ENCODE measurements around the gene PRUNE2.
"Not testable (repeated sequence)": the region's sequence is repeated elsewhere in the genome, so short reads cannot be mapped to it uniquely, and the experiment has no call there.

Gene PRUNE2

DNA sequence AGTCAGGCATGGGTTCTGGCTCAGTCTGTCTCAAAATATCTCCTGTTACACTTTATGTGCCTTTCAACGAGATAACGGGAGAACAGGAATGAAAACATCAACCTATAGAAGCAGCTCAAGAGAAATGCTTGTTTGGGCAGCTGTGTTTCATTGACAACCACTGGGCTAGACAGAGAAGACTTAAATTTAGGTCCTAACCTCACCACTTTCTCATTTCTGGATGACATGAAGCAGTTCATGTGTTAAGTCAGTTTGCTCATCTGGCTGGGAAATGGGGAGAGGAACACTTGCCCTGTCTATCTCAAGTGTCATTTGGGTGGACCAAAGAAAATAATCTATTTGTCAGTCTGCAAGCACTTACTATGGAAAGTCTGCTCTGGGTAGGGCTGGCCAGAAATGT lies 208.4 kb downstream of the PRUNE2 start:
- DNase-seq (ENCODE audit: low read depth), result no peak

GRCh38 chr9:76697081-76697480 lies 208.8 kb downstream of the PRUNE2 start:
- no peak for DNase-seq (ENCODE audit: low read depth)

DNA sequence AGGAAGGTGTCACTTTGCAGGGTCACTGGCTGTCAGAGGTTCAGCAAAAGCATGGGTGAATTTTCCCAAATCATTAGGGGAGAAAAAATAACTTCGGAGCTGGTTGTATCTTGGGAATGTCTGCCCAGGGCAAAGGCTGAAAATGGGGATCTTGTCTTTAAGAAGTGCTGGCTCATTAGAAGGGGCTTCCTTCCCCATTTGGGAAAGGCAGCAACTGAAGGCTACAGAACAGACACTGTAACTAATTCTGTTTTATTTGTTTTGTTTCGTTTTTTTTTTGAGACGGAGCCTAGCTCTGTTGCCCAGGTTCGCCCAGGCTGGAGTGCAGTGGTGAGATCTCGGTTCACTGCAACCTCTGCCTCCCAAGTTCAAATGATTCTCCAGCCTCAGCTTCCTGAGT lies 212.0 kb downstream of the PRUNE2 start:
- no peak for DNase-seq (ENCODE audit: low read depth)

DNA sequence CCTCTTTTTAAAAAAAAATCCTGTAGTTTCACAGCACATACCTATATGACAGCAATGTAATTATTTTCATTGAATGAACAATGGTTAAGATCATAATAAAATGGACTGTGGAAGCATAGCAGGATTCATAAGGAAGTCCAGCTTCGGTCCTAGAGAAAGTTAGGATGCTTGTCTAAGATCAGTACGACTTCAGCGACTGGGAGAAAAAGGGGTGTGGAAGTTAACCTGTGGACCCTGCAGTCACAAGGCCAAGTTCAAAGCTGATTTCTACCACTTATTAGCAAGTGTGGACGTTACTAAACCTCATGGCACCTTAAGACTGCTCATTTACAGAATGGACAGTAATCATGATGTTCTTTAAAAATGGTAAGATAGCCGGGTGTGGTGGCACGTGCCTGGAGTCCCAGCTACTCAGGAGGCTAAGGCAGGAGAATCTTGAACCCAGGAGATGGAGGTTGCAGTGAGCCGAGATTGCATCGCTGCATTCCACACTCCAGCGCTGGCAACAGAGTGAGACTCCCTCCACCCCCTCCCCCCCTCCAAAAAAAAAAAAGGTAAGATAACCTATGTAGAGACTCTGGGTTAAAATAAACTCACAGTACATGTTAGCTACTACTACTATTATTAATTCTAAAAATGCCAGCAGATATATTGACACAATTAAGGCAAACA lies 213.3 kb downstream of the PRUNE2 start:
- DNase-seq (ENCODE audit: low read depth), result no peak

DNA sequence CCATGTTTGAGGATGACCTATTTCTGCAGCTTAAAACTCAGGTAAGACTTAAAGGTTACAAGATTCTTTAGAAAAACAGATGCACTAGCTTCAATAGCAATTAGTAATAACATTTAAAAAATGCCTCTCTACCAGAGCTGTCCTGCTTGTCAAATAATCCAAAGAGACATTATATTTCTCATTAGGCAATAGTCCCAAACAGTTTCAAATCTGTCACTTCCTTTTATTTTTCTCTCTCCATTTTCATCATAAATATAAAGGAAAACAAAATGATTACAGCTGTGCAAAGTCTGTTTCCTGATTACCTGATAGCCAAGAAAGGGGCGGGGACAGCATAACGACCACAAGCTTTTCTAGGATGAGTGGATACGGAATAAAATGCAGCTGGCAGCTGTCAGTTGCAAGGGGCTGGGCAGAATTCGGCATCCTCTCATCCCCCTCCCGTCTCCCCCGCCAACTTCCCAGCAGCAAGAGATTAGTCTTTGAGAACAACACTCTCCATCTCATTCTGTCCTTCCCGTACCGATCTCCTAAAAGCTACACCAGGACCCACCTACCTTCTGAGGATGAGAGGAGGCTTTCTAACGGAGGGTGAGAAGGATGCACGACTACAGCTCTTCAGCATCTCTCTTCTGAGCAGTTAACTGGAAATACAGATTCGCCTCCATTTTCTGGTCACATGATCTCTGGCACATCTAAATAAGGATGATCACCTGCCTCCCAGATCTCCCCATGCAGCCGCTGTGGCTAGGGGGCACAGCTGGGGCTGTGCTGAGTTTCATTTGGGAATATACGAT lies 214.2 kb downstream of the PRUNE2 start:
- DNase-seq (ENCODE audit: low read depth), result no peak

- DNase-seq (ENCODE audit: low read depth), result no peak
These were observed 214.9 kb downstream of the PRUNE2 start for GRCh38 chr9:76690973-76691370.

DNA sequence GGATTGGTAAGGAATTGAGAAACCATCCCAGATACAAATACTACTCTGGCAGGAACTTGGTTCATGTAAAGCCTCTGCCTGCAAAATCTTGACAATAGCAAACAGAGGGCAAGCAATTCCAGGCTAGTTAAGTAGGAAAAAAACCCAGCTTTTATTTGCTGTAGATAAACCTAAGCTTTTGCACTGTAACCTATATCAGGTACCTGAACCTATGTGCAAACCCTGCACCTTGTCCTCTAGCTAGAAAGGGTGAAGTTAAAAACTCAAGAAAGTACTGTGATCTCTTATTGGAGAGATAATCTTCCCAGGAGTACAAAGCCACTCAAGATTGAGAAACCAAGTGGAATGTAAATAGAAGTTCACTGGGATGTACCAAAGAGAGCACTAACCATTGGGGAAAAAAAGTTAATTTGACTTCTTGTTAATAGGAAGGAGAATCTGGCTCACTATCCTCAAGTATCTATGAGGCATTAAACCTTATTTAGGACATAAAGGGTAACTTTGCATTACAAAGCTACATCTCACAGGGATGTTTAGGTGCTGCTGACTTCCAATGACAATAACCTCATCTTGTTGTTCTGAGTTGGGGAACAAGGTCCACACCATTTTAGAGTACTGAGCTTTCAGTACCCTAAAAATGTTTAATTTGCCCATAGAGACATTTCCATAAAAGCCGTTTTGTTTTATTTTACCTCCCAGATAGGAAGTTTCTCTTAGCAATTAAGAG lies 215.5 kb downstream of the PRUNE2 start:
- DNase-seq (ENCODE audit: low read depth), result no peak

DNA sequence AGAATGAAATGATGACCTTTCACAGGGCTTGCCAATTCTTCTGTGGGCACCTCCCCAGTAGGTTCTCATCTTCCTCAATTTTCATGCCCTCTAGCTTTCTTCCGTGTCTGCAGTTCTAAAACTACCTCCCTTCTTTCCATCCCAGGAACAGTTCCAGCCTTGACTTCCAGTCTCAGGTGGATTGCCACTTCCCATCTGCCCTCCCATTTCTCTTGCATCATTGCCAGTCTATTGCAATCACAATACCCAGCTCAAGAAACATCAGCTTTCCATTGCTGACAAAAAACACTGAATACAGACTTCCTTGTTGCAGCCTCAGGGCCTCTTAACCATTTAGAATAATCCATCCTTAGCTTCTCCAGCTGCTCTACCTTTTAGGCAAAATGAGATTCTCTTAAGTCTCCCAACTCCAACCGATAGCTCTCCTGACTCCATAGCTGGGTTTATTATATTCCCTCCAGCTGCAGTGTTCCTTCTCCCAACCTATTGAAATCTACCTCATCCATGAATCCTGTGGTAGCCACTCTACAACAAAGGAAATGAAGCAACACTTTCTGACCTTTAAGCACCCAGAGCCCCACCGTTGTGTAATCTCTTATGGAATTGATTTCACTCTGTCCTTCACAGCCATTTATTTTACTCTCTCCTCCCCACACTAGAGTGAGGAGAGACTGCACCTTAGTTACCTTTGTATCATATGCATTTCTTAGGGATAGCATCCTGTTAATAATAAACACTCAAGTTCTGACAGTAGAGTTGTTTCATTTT lies 217.3 kb downstream of the PRUNE2 start:
- DNase-seq (ENCODE audit: low read depth), result no peak

DNA sequence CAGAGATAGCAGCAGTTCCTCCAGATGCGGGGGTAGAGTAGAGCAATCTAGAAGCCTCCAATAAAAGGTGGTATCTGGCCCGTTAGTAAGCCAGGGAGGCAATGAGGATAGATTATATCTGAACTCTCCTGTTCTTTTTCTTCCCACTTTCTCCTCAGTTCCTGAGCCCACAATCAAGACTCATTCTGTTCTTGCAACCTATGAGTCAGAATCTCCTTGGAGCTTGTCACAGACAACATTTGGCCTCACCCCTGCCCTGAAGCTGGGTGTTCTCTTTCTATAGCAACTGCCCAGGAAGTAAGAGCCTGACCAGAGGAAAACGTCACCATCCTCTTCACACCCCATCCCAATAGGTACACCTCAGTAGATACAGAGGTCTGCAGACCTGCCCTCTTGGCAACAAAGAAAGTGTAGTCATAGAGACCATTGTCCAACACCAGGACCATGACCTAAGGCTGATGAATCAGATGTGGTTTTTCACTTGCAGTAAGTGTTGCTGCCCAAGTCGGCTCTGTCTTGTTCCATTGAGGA lies 218.0 kb downstream of the PRUNE2 start:
- DNase-seq (ENCODE audit: low read depth), result no peak

- DNase-seq (ENCODE audit: low read depth), result no peak
These were observed 219.2 kb downstream of the PRUNE2 start for GRCh38 chr9:76686756-76687155.

GRCh38 chr9:76684213-76684612 lies 221.7 kb downstream of the PRUNE2 start:
- no peak for DNase-seq (ENCODE audit: low read depth)

- DNase-seq (ENCODE audit: low read depth), result no peak
These were observed 224.4 kb downstream of the PRUNE2 start for GRCh38 chr9:76681556-76681955.

DNA sequence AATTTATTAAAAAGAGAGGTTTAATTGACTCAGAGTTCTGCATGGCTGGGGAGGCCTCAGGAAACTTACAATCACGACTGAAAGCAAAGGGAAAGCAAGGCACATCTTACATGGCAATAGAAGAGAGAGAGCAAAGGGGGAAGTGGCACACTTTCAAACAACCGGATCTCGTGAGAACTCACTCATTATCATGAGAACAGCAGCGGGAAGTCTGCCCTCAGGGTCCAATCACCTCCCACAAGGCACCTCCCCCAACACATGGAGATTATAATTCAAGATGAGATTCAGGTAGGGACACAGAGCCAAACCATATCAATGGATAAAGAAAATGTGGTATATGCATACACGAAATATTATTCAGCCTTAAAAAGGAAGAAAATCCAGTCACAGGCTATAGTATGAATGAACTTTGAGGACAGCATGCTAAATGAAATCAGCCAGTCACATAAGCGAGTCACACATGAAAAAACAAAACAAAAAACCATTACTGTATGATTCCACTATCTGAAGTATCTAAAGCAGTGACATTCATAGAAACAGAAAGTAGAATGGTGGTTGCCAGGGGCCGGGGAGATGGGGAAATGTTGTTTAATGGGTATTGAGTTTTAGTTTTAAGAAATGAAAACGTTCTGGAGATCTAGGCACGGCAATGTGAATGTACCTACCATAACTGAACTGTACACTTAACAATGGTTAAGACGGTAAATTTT lies 225.0 kb downstream of the PRUNE2 start:
- no peak for DNase-seq (ENCODE audit: low read depth)

GRCh38 chr9:76677481-76678055 lies 228.3 kb downstream of the PRUNE2 start:
- DNase-seq (ENCODE audit: low read depth), result no peak

DNA sequence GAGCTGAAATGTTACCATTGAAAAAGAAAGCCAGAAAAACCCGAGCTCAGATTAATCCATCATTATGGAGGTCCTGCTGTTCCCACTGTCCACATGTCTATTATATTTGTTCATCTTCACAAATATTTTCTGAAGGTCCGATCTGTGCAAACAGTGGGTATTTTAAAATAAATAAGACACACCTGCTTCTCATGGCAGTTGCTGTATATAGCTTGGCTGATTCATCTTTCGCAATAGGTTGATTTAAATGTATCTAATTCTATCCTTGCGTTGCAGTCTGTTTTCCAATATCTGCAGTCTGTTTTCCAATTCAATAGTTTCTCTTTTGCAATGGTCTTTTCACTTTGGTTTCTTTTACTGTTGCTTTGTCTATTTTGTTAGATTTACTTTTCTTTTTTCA lies 229.1 kb downstream of the PRUNE2 start:
- DNase-seq (ENCODE audit: low read depth), result no peak

DNA sequence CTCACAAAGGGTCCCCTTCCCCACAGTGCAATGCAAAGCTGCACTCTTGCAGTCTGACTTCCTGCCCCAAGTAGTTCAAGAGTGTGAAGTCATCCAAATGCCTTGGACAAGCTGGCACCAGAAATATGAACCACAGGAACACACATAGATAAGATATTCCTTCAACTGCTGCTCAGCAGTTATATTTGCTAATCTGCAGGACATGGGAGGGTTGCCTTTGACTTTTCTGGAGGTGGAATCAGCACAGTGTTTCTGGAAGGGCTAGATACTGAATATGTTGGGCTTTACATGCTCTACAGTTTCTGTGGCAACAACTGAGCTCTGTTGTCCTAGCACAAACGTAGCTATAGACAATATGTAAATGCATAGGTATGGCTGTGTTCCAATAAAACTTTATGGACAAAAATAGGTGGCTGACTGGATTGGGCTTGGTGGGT lies 238.4 kb downstream of the PRUNE2 start:
- DNase-seq (ENCODE audit: low read depth), result no peak

DNA sequence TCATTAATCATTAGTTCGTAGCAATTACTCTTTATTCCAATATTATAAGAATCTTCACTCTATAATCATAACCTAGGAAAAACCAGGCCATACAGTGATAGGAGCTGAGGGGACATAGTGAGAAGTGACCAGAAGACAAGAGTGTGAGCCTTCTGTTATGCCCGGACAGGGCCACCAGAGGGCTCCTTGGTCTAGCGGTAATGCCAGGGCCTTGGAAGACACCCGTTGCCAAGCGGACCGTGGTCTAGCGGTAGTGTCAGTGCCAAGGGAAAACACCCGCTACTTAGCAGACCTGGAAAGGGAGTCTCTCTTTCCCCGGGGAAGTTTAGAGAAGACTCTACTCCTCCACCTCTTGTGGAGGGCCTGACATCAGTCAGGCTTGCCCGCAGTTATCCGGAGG lies 239.9 kb downstream of the PRUNE2 start:
- not testable (repeated sequence) for DNase-seq (ENCODE audit: low read depth)

DNA sequence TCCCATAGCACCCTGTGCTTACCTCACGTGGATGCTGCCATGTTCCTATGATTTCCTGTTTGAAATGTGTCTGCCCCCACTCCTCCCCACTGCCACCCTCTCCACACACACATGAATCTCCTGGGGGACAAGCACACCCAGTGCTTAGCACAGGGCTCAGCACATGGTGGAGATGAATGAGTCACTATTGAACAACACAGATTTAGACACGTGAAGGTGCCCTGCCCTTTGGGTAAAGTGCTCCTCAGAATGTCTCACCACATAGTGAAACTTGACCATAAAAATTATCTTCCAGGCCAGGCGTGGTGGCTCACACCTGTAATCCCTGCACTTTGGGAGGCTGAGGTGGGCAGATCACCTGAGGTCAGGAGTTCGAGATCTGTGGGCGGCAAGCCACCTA lies 240.5 kb downstream of the PRUNE2 start:
- no peak for DNase-seq (ENCODE audit: low read depth)

- no peak for DNase-seq (ENCODE audit: low read depth)
These were observed 241.8 kb downstream of the PRUNE2 start for GRCh38 chr9:76664120-76664519.

GRCh38 chr9:76662476-76663281 lies 243.2 kb downstream of the PRUNE2 start:
- no peak for DNase-seq (ENCODE audit: low read depth)
